A673 (cell line): ENCODE results near the gene EXOC4. TPM values are rescaled to one million over a fixed set of nuclear protein-coding genes. Genes with fewer than 3 reads are reported as not detected.

Experiments
- BruUV-seq: library from RNA; stranded (reverse); fragments of 400-500 nt; replicated peaks from 2 replicates; lab custom pipeline; 2021; lab: Mats Ljungman, UMichigan
- CTCF ChIA-PET: fragments of 300-600 bp; sonication (Branson Sonifier 250); formaldehyde crosslinking; loops from one replicate; lab custom pipeline; 2022; ENCODE audit warnings: antibody characterized with exemption; lab: Charles Lee
- POLR2A ChIA-PET: fragments of 300-600 bp; sonication (Branson Sonifier 250); formaldehyde crosslinking; loops from one replicate; lab custom pipeline; 2022; ENCODE audit warnings: antibody characterized with exemption; ENCODE audit not compliant: low non-redundant PET; lab: Charles Lee
- DNase-seq: peaks from one replicate; pipeline ENCODE4 v3.0.0-alpha.2; 2015; ENCODE audit warnings: low spot score
- H3K27ac ChIP-seq: fragments of 200-600 bp; sonication (generic); 2 replicates; pipeline ENCODE4 v1.5.1; 2016; ENCODE audit warnings: mixed run types, low read depth, mild to moderate bottlenecking, mixed read lengths, antibody characterized with exemption, low read length; ENCODE audit not compliant: poor library complexity, severe bottlenecking
- H3K27me3 ChIP-seq: fragments of 200-600 bp; sonication (generic); replicated peaks from 2 replicates; pipeline ENCODE4 v1.6.1; 2017; ENCODE audit warnings: mixed run types, low read depth, mild to moderate bottlenecking, mixed read lengths, antibody characterized with exemption, low read length; ENCODE audit not compliant: insufficient read depth, poor library complexity
- H3K36me3 ChIP-seq: fragments of 200-600 bp; sonication (generic); 2 replicates; pipeline ENCODE4 v1.6.1; 2016; ENCODE audit warnings: mixed run types, mild to moderate bottlenecking, mixed read lengths, antibody characterized with exemption, low read length; ENCODE audit not compliant: insufficient read depth, poor library complexity, severe bottlenecking
- H3K4me1 ChIP-seq: fragments of 200-600 bp; sonication (generic); 2 replicates; pipeline ENCODE4 v1.6.1; 2017; ENCODE audit warnings: mixed run types, mild to moderate bottlenecking, mixed read lengths, antibody characterized with exemption, low read length; ENCODE audit not compliant: insufficient read depth, poor library complexity, severe bottlenecking
- H3K4me3 ChIP-seq: fragments of 200-600 bp; sonication (generic); 2 replicates; pipeline ENCODE4 v1.5.1; 2016; ENCODE audit warnings: low read depth, mixed run types, mild to moderate bottlenecking, mixed read lengths, low read length; ENCODE audit not compliant: poor library complexity, severe bottlenecking
- H3K9me3 ChIP-seq: fragments of 200-600 bp; sonication (generic); 2 replicates; pipeline ENCODE4 v1.6.1; 2016; ENCODE audit warnings: mixed run types, low read depth, mild to moderate bottlenecking, mixed read lengths, antibody characterized with exemption, low read length; ENCODE audit not compliant: poor library complexity, severe bottlenecking
- CTCF ChIP-seq: fragments of 300-800, 200-600 bp; sonication (generic); conservative IDR thresholded peaks from 2 replicates; pipeline ENCODE4 v1.5.1; 2017; ENCODE audit warnings: low read depth, mild to moderate bottlenecking, antibody characterized with exemption, low read length, moderate library complexity, mixed read lengths
- EZH2 ChIP-seq: fragments of 200-600 bp; sonication (generic); IDR thresholded peaks from 2 replicates; pipeline ENCODE4 v1.6.1; 2017; ENCODE audit warnings: borderline replicate concordance, low read depth, mild to moderate bottlenecking, mixed read lengths, antibody characterized with exemption, low read length; ENCODE audit not compliant: poor library complexity, severe bottlenecking
- intact Hi-C: fragments of 100-400 bp; cut with micrococcal nuclease; formaldehyde crosslinking; loops from one replicate; pipeline ENCODE4 v1.10.0; 2022; ENCODE audit not compliant: unreplicated experiment
- total RNA-seq: library from RNA; stranded (reverse); gene quantifications from 2 replicates; pipeline ENCODE4 v1.2.3, GENCODE V29; 2021

Gene EXOC4
- total RNA-seq, 1 experiment from 2014 or later = 66.1 TPM

- POLR2A ChIA-PET = no interaction called here
- H3K4me1 ChIP-seq = no peaks in the 10 kb centered on the region
- H3K4me3 ChIP-seq = no peak overlapping the region
- H3K27me3 ChIP-seq = no peaks in the 10 kb centered on the region
- TF ChIP-seq CTCF (no peak), EZH2 (no peak)
- DNase-seq = no peak
- H3K36me3 ChIP-seq = no peaks in the 10 kb centered on the region
- no peaks in the 10 kb centered on the region for H3K9me3 ChIP-seq
- intact Hi-C loops = no loop called here
- BruUV-seq = no TSS peak
- CTCF ChIA-PET = no interaction called here
- no peak overlapping the region for H3K27ac ChIP-seq
These were observed 297.3 kb downstream of the EXOC4 start for GRCh38 chr7:133550145-133550544.

- H3K4me3 ChIP-seq = no peak overlapping the region
- no peaks in the 10 kb centered on the region for H3K36me3 ChIP-seq
- H3K4me1 ChIP-seq = no peaks in the 10 kb centered on the region
- TF ChIP-seq EZH2 = no peak
- TF ChIP-seq CTCF = no peak
- no peak for DNase-seq
- POLR2A ChIA-PET = no interaction called here
- no TSS peak for BruUV-seq
- H3K27ac ChIP-seq = no peak overlapping the region
- intact Hi-C loops = no loop called here
- H3K9me3 ChIP-seq = no peaks in the 10 kb centered on the region
- H3K27me3 ChIP-seq = no peaks in the 10 kb centered on the region
- CTCF ChIA-PET = no interaction called here
These were observed 297.9 kb downstream of the EXOC4 start for GRCh38 chr7:133550811-133551210.

GRCh38 chr7:133551466-133551865 is 298.6 kb downstream of the EXOC4 start:
- no peak for DNase-seq
- Histone ChIP-seq H3K27ac (no peak overlapping the region), H3K9me3 (no peaks in the 10 kb centered on the region), H3K27me3 (no peaks in the 10 kb centered on the region), H3K4me3 (no peak overlapping the region), H3K4me1 (no peaks in the 10 kb centered on the region), H3K36me3 (no peaks in the 10 kb centered on the region)
- CTCF ChIA-PET = no interaction called here
- BruUV-seq = no TSS peak
- POLR2A ChIA-PET = no interaction called here
- TF ChIP-seq CTCF = no peak
- TF ChIP-seq EZH2 = no peak
- intact Hi-C loops = no loop called here
